PC-9 (cell line): ENCODE measurements around the gene PDE10A.

Source experiments
- EZH2 ChIP-seq: fragments of 200-600 bp; sonication (generic); IDR thresholded peaks from 2 replicates; pipeline ENCODE4 v1.8.0; 2017; ENCODE audit warnings: antibody characterized with exemption, low read depth
- TF ChIP-seq, protein P1 (sequence below): fragments of 200-600 bp; sonication (generic); conservative IDR thresholded peaks from 2 replicates; pipeline ENCODE4 v1.6.1; 2017; ENCODE audit warnings: mixed run types, antibody characterized with exemption, mild to moderate bottlenecking, moderate library complexity

DNA sequence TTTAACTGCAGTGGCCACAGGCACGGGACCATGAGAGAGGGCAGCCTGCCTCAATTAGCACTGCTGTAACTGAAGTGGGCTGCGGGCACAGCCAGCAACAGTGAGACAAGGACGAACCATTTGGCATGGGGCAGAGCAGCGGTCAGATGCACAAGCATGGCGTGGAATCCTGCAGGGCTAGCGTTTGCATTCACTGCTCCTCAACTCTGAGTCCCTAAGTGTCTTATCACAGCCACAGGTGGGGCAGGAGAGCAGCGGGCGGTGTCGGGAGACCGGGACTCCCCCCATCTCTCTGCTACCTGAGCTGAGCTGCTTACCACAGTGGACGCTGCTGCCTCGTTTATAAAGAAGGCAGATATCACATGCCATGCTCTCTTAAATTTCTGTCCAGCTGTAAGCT lies 31.3 kb upstream of the PDE10A start:
- TF ChIP-seq, protein P1, sequence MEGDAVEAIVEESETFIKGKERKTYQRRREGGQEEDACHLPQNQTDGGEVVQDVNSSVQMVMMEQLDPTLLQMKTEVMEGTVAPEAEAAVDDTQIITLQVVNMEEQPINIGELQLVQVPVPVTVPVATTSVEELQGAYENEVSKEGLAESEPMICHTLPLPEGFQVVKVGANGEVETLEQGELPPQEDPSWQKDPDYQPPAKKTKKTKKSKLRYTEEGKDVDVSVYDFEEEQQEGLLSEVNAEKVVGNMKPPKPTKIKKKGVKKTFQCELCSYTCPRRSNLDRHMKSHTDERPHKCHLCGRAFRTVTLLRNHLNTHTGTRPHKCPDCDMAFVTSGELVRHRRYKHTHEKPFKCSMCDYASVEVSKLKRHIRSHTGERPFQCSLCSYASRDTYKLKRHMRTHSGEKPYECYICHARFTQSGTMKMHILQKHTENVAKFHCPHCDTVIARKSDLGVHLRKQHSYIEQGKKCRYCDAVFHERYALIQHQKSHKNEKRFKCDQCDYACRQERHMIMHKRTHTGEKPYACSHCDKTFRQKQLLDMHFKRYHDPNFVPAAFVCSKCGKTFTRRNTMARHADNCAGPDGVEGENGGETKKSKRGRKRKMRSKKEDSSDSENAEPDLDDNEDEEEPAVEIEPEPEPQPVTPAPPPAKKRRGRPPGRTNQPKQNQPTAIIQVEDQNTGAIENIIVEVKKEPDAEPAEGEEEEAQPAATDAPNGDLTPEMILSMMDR = no peak
- no peak for TF ChIP-seq EZH2
